DND-41 (cell line): ENCODE data around the gene IL3RA.

Experiments
- EZH2 ChIP-seq: IDR thresholded peaks from 3 replicates; pipeline ENCODE4 v1.6.1; 2012; ENCODE audit warnings: borderline replicate concordance, low read depth, mild to moderate bottlenecking, moderate library complexity, low read length, inconsistent platforms; ENCODE audit not compliant: severe bottlenecking
- TF ChIP-seq, protein P1 (sequence below): IDR thresholded peaks from 2 replicates; pipeline ENCODE4 v1.5.1; 2012; ENCODE audit warnings: borderline replicate concordance, low read length, moderate library complexity, mild to moderate bottlenecking; ENCODE audit not compliant: poor library complexity, severe bottlenecking; ENCODE audit errors: extremely low read depth

DNA sequence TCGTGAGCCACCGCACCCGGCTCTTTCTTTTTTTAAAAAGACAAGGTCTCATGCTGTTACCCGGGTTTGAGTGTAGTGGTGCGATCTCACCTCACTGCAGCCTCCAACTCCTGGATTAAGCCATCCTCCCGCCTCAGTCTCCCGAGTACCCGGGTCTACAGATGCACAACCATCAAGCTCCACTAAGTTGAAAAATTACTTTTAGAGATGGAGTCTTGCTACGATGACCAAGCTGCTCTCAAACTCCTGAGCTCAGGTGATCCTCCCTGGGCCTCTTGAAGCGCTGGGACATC is 53.4 kb downstream of the IL3RA start:
- TF ChIP-seq, protein P1, sequence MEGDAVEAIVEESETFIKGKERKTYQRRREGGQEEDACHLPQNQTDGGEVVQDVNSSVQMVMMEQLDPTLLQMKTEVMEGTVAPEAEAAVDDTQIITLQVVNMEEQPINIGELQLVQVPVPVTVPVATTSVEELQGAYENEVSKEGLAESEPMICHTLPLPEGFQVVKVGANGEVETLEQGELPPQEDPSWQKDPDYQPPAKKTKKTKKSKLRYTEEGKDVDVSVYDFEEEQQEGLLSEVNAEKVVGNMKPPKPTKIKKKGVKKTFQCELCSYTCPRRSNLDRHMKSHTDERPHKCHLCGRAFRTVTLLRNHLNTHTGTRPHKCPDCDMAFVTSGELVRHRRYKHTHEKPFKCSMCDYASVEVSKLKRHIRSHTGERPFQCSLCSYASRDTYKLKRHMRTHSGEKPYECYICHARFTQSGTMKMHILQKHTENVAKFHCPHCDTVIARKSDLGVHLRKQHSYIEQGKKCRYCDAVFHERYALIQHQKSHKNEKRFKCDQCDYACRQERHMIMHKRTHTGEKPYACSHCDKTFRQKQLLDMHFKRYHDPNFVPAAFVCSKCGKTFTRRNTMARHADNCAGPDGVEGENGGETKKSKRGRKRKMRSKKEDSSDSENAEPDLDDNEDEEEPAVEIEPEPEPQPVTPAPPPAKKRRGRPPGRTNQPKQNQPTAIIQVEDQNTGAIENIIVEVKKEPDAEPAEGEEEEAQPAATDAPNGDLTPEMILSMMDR = no peak
- TF ChIP-seq EZH2 = no peak
